Bone marrow (tissue), 2 donors: ENCODE results near the gene WDR20.

Experiments used
- DNase-seq, 2 donors: peaks; one replicate each; lab custom pipeline; 2025; lab: John Stamatoyannopoulos, UW

Gene WDR20

DNA sequence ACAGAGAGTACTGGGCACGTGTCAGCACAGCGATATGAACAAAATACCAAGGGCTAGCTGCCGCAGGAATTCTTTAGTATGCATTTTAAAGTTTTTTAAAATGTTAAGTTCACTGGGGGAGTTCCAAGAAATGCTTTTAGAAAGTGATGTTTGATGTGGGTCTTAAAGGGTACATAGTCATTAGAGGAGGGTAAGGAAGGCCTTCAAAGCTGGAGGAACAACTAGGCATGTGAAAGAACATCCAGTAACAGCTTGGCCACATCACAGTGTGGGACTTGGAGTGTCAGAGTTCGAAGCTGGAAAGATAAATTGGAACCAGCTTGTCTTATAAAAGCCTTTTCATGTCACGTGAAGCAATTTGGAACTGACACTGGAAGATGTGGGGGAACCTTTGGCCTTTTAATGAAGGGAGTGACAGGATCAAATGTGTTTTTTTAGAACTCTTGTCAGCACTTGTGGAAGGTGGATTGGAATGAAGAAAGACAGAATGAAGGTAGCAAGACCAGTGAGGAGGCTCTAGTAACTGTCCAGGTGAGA, 57.7 kb downstream of the WDR20 start:
- no peak for DNase-seq

DNA sequence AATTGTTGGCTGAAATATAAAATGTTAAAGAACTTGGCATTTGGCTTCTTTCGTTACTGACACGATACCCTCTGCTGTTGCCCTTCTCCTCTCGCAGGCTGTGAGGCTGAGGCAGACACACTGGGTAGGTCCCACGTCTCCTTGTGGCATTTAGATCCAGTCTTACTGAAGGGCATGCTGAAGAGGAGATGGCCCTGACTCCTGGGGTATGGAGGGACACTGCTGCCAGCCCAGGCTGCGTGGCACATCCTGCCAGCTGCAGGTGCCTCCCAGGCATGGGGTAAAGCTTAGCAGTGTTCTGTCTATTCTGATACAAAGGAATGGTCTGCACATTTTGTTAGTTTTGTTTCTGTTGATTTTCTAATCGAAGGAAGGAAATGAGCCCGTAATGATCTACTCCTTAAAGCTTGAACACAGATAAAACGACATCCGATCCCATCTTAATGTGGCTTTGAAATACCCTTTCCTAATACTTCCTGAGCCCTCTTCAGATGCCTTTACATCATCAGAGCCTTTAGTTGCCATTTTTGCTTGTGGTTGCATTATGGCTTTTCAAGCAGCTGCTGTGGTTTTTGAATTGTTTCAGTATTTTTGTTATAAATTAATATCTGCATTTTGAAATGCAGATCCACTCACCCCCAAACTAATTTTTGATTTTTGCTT, 61.1 kb downstream of the WDR20 start:
- no peak for DNase-seq

- DNase-seq = no peak
Observed at GRCh38 chr14:102201353-102201738, 61.6 kb downstream of the WDR20 start.

GRCh38 chr14:102201776-102202175, 62.1 kb downstream of the WDR20 start:
- DNase-seq = no peak

DNA sequence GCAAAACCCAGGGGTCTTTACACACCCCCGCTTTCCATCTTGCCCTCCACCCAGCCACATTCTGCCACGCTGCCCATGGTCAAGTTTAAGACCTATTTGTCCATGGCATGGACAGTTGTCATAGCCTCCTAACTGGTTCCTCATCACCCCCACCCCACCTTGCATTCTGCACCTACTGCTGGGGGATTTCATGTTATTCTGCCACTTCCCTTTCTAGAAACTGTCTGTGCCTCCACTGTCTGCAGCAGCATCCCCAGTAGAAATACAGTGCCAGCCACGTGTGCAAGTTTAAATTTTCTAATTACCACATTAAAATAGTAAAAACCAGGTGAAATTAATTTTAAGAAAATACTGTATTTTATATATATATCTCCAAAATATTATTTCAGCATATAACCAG, 63.2 kb downstream of the WDR20 start:
- DNase-seq = no peak

DNA sequence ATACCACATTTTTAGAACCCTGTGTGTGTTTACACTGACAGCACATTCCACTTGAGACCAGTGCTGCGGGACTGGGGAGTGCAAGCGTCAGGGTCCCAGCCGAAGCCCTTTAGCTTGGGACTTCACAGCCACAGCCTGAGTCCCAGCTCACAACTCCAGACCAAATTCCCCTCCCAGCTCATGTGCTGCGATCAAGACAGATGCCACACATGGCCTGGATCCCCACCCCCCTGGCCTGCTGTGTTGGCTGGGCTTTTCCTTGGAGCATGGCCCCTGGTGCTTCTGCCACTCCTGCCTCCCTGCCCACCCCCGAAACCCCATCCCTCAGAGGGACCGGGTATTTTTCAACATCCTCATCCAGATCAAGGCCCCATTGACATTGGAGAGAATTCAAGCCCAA, 63.7 kb downstream of the WDR20 start:
- DNase-seq = no peak

DNA sequence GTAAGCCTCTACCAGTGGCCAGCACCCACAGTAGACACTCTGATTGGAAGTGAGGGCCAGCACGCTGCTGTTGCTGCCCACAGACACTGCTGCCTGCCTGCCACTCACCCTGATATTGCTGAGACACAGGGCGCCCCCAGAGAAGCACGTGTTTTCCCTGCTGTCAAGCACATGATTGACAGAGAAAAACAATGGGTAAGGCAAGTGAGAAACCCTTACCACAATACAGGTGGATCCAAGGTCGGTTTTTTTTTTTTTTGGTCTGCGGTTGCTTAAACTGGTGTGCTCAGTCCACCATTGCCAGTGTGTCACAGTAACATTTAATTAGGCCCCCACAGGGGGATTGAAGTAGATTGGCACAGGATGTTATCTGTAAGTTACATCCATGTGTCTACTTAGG, 65.9 kb downstream of the WDR20 start:
- no peak for DNase-seq

DNA sequence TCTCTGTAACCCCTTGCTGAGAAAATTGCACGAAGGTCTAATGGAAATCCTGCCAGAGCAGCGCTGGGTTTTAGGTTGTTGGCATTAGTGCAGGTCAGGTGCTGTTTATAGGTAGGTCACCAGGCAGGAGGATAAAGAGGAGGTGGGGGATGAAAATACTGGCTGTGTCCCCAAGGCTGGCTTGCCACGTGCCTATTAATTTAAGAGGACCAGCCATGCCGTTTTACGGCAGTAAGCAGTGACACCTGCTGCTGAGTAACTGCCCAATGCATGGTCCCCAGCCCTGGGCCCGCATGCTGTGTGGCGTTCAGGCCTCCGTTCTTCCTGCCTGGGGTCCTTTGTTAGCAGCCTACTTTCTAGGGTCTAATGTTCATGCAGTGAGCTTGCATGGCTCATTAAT, 67.2 kb downstream of the WDR20 start:
- no peak for DNase-seq

- no peak for DNase-seq
Observed at GRCh38 chr14:102207831-102208365, 68.2 kb downstream of the WDR20 start.

GRCh38 chr14:102208741-102209140, 69.0 kb downstream of the WDR20 start:
- DNase-seq = no peak

GRCh38 chr14:102209224-102209966, 69.7 kb downstream of the WDR20 start:
- no peak for DNase-seq

GRCh38 chr14:102210421-102211042, 70.8 kb downstream of the WDR20 start:
- DNase-seq = no peak

DNA sequence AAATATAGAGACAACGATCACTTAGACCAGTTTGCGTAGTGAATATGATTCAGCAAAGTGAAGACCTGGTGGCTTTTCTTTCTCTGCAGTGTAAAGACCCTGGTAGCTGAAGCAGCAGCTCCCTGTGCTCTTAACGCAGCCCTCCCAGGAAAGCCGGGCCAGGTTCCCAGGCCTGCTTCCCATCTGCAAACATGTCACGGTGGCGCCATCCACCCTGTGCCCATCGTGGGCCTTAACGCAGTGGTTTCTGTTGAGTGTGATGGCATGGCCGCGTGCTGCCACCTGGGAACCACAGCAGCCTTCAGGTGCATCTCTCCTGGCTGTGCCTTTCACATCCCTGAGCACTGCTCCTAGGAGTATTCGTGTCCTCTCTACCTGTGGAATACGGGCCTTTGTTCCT, 71.5 kb downstream of the WDR20 start:
- no peak for DNase-seq

- no peak for DNase-seq
Observed at GRCh38 chr14:102212356-102212755, 72.7 kb downstream of the WDR20 start.

DNA sequence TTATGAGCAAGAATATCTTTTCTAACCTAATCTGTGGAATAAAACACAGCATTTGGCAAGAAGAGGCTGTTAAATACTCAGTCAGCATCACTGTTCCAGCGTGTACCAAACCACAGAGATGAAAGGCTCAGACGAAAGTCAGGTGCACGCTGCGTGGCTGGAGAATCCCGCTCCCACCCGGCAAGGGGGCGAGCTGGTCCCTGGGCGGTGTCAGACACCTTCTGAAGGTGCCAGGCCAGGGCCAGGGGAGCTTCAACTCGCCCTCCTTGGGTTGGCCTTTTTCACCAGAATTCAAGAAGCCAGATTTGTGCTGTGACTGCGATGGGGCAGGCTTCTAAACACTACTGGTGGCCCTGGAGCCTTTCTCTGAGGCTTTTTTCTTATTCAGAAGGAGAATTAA, 73.1 kb downstream of the WDR20 start:
- no peak for DNase-seq

DNA sequence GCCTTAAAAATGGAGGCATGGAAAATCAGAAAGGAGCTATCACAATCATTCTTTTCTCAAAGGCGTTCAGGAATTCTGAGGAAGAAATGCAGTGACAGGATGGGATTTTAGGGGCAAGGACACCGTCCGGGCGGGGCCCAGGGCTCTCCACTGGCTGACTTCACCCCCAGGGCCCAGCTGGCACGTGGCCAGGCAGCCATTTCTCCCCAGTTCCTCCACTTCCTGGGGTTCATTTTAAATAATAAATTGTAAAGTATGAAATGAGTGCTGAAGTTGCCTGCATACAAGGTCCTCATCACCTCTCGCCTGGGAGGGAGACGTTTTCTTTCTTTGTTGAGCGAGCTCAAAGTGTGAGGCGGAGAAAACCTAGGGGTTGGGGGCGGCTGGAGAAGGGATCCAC, 73.8 kb downstream of the WDR20 start:
- DNase-seq = no peak

GRCh38 chr14:102213984-102214658, 74.4 kb downstream of the WDR20 start:
- DNase-seq = no peak

DNA sequence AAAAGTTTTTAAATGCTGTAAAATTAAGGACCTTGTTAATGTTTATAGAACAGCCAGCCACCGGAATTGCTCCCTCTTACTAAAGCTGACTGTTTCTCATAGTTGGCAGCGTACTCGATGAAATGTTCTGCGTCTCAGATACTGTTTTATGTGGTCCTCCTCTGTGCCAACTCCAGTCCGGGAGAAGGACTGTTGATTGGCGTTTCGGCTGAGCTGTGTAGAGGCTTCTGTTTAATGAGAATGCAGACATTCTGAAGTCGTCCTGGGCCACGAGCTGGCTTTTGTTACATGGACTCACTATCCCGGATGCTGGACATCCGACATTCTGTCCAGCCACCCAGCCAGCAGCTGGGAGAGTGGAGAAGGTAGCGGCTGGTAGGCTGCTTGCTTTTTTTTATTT, 75.4 kb downstream of the WDR20 start:
- DNase-seq = no peak

- no peak for DNase-seq
Observed at GRCh38 chr14:102215576-102216250, 76.0 kb downstream of the WDR20 start.

- no peak for DNase-seq
Observed at GRCh38 chr14:102217399-102217798, 77.7 kb downstream of the WDR20 start.

DNA sequence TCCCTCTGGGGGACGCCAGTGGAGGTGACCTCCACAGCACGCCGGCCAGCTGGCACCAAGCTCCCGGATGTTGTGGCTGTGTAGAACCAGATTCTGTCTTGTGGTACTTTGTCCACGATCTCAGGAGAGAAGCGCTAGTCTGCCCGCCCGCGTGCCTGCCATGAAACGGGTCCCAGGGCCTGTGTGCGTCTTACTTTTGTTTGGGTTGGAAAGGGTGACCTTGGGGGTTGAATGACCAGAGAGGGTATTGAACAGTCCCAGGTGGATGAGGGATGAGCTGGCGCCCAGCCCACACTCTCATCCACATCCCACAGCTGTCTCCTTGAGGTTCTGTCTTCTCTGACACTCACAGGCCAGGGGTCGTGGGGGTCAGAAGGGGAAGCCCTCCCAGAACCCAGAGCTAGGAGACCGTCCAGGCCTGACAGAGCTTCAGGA, 78.3 kb downstream of the WDR20 start:
- DNase-seq = no peak

- DNase-seq = no peak
Observed at GRCh38 chr14:102218688-102219087, 79.0 kb downstream of the WDR20 start.
